H9 (cell line): Measurements from ENCODE around the gene BARX2. TPM values are rescaled to one million over a fixed set of nuclear protein-coding genes. Genes with fewer than 3 reads are reported as not detected.

Source experiments
- DNase-seq: peaks from one replicate; pipeline ENCODE4 v3.0.0-alpha.2; 2017
- H2AFZ ChIP-seq: one replicate; pipeline ENCODE4 v1.6.1; 2013; ENCODE audit warnings: mild to moderate bottlenecking, low read length, control low read depth, moderate library complexity
- H2AK5ac ChIP-seq: 2 replicates; pipeline ENCODE4 v1.6.1; 2013; ENCODE audit warnings: low read length, control low read depth, mixed read lengths; ENCODE audit not compliant: insufficient read length
- H2BK120ac ChIP-seq: one replicate; pipeline ENCODE4 v1.6.1; 2013; ENCODE audit warnings: low read depth, mild to moderate bottlenecking, low read length, control low read depth, inconsistent platforms; ENCODE audit not compliant: poor library complexity, severe bottlenecking
- H2BK12ac ChIP-seq: 2 replicates; pipeline ENCODE4 v1.6.1; 2013; ENCODE audit warnings: low read length, control low read depth, mixed read lengths, low read depth; ENCODE audit not compliant: insufficient read length
- H2BK15ac ChIP-seq: 2 replicates; pipeline ENCODE4 v1.6.1; 2013; ENCODE audit warnings: low read depth, low read length, control low read depth
- H2BK20ac ChIP-seq: one replicate; pipeline ENCODE4 v1.6.1; 2013; ENCODE audit warnings: low read depth, mild to moderate bottlenecking, low read length, control low read depth, inconsistent platforms; ENCODE audit not compliant: poor library complexity, severe bottlenecking
- H2BK5ac ChIP-seq: 2 replicates; pipeline ENCODE4 v1.6.1; 2013; ENCODE audit warnings: low read length, control low read depth, mixed read lengths; ENCODE audit not compliant: insufficient read length
- H3K14ac ChIP-seq: 2 replicates; pipeline ENCODE4 v1.6.1; 2013; ENCODE audit warnings: low read length, control low read depth; ENCODE audit not compliant: insufficient read depth
- H3K18ac ChIP-seq: 2 replicates; pipeline ENCODE4 v1.6.1; 2013; ENCODE audit warnings: low read depth, mild to moderate bottlenecking, mixed read lengths, low read length, control low read depth; ENCODE audit not compliant: insufficient read length
- H3K23ac ChIP-seq: 2 replicates; pipeline ENCODE4 v1.6.1; 2013; ENCODE audit warnings: low read length, control low read depth, mixed read lengths, low read depth; ENCODE audit not compliant: insufficient read length
- H3K23me2 ChIP-seq: 2 replicates; pipeline ENCODE4 v1.6.1; 2013; ENCODE audit warnings: low read depth, mild to moderate bottlenecking, mixed read lengths, low read length, control low read depth; ENCODE audit not compliant: insufficient read length, poor library complexity, severe bottlenecking
- H3K27ac ChIP-seq: 2 replicates; pipeline ENCODE4 v1.5.1; 2013; ENCODE audit warnings: low read length, control low read depth, mixed read lengths, low read depth; ENCODE audit not compliant: insufficient read length
- H3K27me3 ChIP-seq: 2 replicates; pipeline ENCODE4 v1.6.1; 2013; ENCODE audit warnings: low read length, control low read depth, inconsistent platforms; ENCODE audit not compliant: insufficient read depth
- H3K4ac ChIP-seq: 2 replicates; pipeline ENCODE4 v1.6.1; 2013; ENCODE audit warnings: low read depth, mild to moderate bottlenecking, control low read depth, inconsistent platforms, low read length, moderate library complexity
- H3K4me1 ChIP-seq: 2 replicates; pipeline ENCODE4 v1.6.1; 2013; ENCODE audit warnings: low read length, control low read depth, inconsistent platforms; ENCODE audit not compliant: insufficient read depth
- H3K4me2 ChIP-seq: 2 replicates; pipeline ENCODE4 v1.6.1; 2013; ENCODE audit warnings: low read length, control low read depth, mixed read lengths; ENCODE audit not compliant: insufficient read length, insufficient read depth
- H3K56ac ChIP-seq: 2 replicates; pipeline ENCODE4 v1.6.1; 2013; ENCODE audit warnings: low read depth, mild to moderate bottlenecking, mixed read lengths, low read length, control low read depth; ENCODE audit not compliant: insufficient read length
- H3K79me1 ChIP-seq: 2 replicates; pipeline ENCODE4 v1.6.1; 2013; ENCODE audit warnings: low read depth, mild to moderate bottlenecking, moderate library complexity, low read length, control low read depth, inconsistent platforms; ENCODE audit not compliant: insufficient read depth, poor library complexity, severe bottlenecking
- H3K79me2 ChIP-seq: 2 replicates; pipeline ENCODE4 v1.6.1; 2013; ENCODE audit warnings: low read length, control low read depth, inconsistent platforms; ENCODE audit not compliant: insufficient read depth
- H3K9ac ChIP-seq: 2 replicates; pipeline ENCODE4 v1.6.1; 2013; ENCODE audit warnings: low read length, control low read depth, mixed read lengths; ENCODE audit not compliant: insufficient read length; ENCODE audit errors: extremely low read depth
- H3K9me3 ChIP-seq: one replicate; pipeline ENCODE4 v1.6.1; 2013; ENCODE audit warnings: low read depth, low read length, inconsistent platforms; ENCODE audit not compliant: control insufficient read depth
- H3T11ph ChIP-seq: one replicate; pipeline ENCODE4 v1.6.1; 2013; ENCODE audit warnings: mild to moderate bottlenecking, low read length, control low read depth, inconsistent platforms
- H4K20me1 ChIP-seq: one replicate; pipeline ENCODE4 v1.6.1; 2013; ENCODE audit not compliant: control insufficient read depth, insufficient read length, insufficient read depth
- H4K5ac ChIP-seq: 2 replicates; pipeline ENCODE4 v1.6.1; 2013; ENCODE audit warnings: low read depth, mild to moderate bottlenecking, mixed read lengths, low read length, control low read depth; ENCODE audit not compliant: insufficient read length
- H4K8ac ChIP-seq: replicated peaks from 2 replicates; pipeline ENCODE4 v1.6.1; 2013; ENCODE audit warnings: low read length, control low read depth, mixed read lengths, low read depth; ENCODE audit not compliant: insufficient read length
- H4K91ac ChIP-seq: 2 replicates; pipeline ENCODE4 v1.6.1; 2013; ENCODE audit warnings: low read depth, mild to moderate bottlenecking, moderate library complexity, mixed read lengths, low read length, control low read depth; ENCODE audit not compliant: insufficient read length
- H3K27ac Mint-ChIP-seq, 3 experiments: 2 replicates in 2 of 3; 3 replicates in 1 of 3; pipeline ENCODE4 v1.8.0; 2020 to 2021; ENCODE audit warnings: mixed read lengths in 3 of 3, mild to moderate bottlenecking in 1 of 3, moderate library complexity in 1 of 3
- H3K27me3 Mint-ChIP-seq: 2 replicates; pipeline ENCODE4 v1.8.0; 2021; ENCODE audit warnings: low read depth, mild to moderate bottlenecking, moderate library complexity, mixed read lengths
- H3K36me3 Mint-ChIP-seq, 3 experiments: 2 replicates in 2 of 3; 3 replicates in 1 of 3; pipeline ENCODE4 v1.8.0; 2020 to 2021; ENCODE audit warnings: low read depth in 3 of 3, mixed read lengths in 3 of 3; ENCODE audit not compliant: insufficient read depth in 1 of 3
- H3K4me1 Mint-ChIP-seq, 2 experiments: 2 replicates each; pipeline ENCODE4 v1.8.0; 2020; ENCODE audit warnings: mixed read lengths in 2 of 2
- H3K4me3 Mint-ChIP-seq, 2 experiments: 2 replicates in 1 of 2; 3 replicates in 1 of 2; pipeline ENCODE4 v1.8.0; 2020 to 2021; ENCODE audit warnings: mild to moderate bottlenecking in 2 of 2, mixed read lengths in 2 of 2, moderate library complexity in 1 of 2
- H3K9me3 Mint-ChIP-seq, 2 experiments: 2 replicates in 1 of 2; 3 replicates in 1 of 2; pipeline ENCODE4 v1.8.0; 2020; ENCODE audit warnings: mild to moderate bottlenecking in 2 of 2, mixed read lengths in 2 of 2, moderate library complexity in 1 of 2
- WGBS: extraction: QIAGEN DNeasy Blood & Tissue Kit; methylation state at CpG from one replicate; pipeline ENCODE4 v1.1.7; 2013; ENCODE audit warnings: missing lambda C conversion rate, low lambda C conversion rate, mixed read lengths; ENCODE audit not compliant: insufficient read length; ENCODE audit errors: extremely low coverage; 5-methylcytosine and 5-hydroxymethylcytosine counted together
- total RNA-seq: library from RNA; stranded (reverse); gene quantifications from 2 replicates; pipeline ENCODE4 v1.2.1, GENCODE V29; 2021
- TF ChIP-seq, protein P1 (sequence below): fragments of 200-600 bp; sonication (generic); conservative IDR thresholded peaks from 3 replicates; pipeline ENCODE4 v1.8.0; 2021; ENCODE audit warnings: antibody characterized with exemption, mild to moderate bottlenecking

BARX2 gene
- total RNA-seq, 1 experiment from 2014 or later = not detected

GRCh38 chr11:129372609-129373488, 2.8 kb upstream of the BARX2 start:
- H2BK120ac ChIP-seq = no peak overlapping the region
- peaks cover 21% of the 10 kb centered on the region for H3K23me2 ChIP-seq
- no peak overlapping the region for H3K56ac ChIP-seq
- H2AK5ac ChIP-seq = no peak overlapping the region
- peaks cover 0 to 2% of the 10 kb centered on the region in 2 experiments; a peak in 2 of 5 replicates for H3K9me3 Mint-ChIP-seq
- H3K79me1 ChIP-seq = no peaks in the 10 kb centered on the region
- H3K4ac ChIP-seq = no peak overlapping the region
- H3K27me3 ChIP-seq = peaks cover 70% of the 10 kb centered on the region
- no peak overlapping the region for H3K18ac ChIP-seq
- no peaks in the 10 kb centered on the region for H4K20me1 ChIP-seq
- WGBS = no CpG with 5 or more reads among the region's 77 CpGs
- no peaks in the 10 kb centered on the region for H3K36me3 Mint-ChIP-seq
- no peak overlapping the region for H2BK12ac ChIP-seq
- no peak overlapping the region for H3K27ac ChIP-seq
- no peak overlapping the region for H2BK20ac ChIP-seq
- H3T11ph ChIP-seq = no peak overlapping the region
- H3K27ac Mint-ChIP-seq = no peak overlapping the region
- H2BK15ac ChIP-seq = no peak overlapping the region
- H4K5ac ChIP-seq = no peak overlapping the region
- no peak overlapping the region for H2AFZ ChIP-seq
- H3K14ac ChIP-seq = no peak overlapping the region
- no peak overlapping the region for H3K9ac ChIP-seq
- peaks cover 16 to 39% of the 10 kb centered on the region in 2 experiments for H3K4me1 Mint-ChIP-seq
- no peak overlapping the region for H4K8ac ChIP-seq
- TF ChIP-seq, protein P1, sequence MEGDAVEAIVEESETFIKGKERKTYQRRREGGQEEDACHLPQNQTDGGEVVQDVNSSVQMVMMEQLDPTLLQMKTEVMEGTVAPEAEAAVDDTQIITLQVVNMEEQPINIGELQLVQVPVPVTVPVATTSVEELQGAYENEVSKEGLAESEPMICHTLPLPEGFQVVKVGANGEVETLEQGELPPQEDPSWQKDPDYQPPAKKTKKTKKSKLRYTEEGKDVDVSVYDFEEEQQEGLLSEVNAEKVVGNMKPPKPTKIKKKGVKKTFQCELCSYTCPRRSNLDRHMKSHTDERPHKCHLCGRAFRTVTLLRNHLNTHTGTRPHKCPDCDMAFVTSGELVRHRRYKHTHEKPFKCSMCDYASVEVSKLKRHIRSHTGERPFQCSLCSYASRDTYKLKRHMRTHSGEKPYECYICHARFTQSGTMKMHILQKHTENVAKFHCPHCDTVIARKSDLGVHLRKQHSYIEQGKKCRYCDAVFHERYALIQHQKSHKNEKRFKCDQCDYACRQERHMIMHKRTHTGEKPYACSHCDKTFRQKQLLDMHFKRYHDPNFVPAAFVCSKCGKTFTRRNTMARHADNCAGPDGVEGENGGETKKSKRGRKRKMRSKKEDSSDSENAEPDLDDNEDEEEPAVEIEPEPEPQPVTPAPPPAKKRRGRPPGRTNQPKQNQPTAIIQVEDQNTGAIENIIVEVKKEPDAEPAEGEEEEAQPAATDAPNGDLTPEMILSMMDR = no peak
- peak overlapping the region; percentile 77 for H3K4me2 ChIP-seq
- H3K4me3 Mint-ChIP-seq = peak overlapping the region; percentile 56 to 84
- H4K91ac ChIP-seq = no peak overlapping the region
- no peaks in the 10 kb centered on the region; the same call in 1 of the 2 replicates for H3K4me1 ChIP-seq
- no peaks in the 10 kb centered on the region for H3K79me2 ChIP-seq
- no peaks in the 10 kb centered on the region for H3K9me3 ChIP-seq
- no peak overlapping the region for H2BK5ac ChIP-seq
- H3K27me3 Mint-ChIP-seq = peaks cover 96% of the 10 kb centered on the region
- H3K23ac ChIP-seq = no peak overlapping the region
- DNase-seq = peak; percentile 61
